Measurements from ENCODE around the gene TXLNG.

Gene TXLNG

GRCh38 chrX:16874458-16875095 lies 88.3 kb downstream of the TXLNG start:
- no peak for DNase-seq

GRCh38 chrX:16876696-16877095 lies 90.4 kb downstream of the TXLNG start:
- no peak for DNase-seq

GRCh38 chrX:16882169-16882568 lies 95.9 kb downstream of the TXLNG start:
- DNase-seq: peak; percentile 8

- DNase-seq: peak; percentile 90
Measured at GRCh38 chrX:16882702-16883486, 96.6 kb downstream of the TXLNG start.

- DNase-seq: no peak
Measured at GRCh38 chrX:16883487-16883804, 97.2 kb downstream of the TXLNG start.

- DNase-seq: no peak
Measured at GRCh38 chrX:16885628-16886027, 99.4 kb downstream of the TXLNG start.

GRCh38 chrX:16892504-16893362 lies 106.5 kb downstream of the TXLNG start:
- peak; percentile 75 for DNase-seq

Data from NCI-H2171 treated with DMSO at 0.1 percent for 48 hours (cell line).